ENCODE results near the gene EPRS1.
"Not testable (repeated sequence)": the region's sequence is repeated elsewhere in the genome, so short reads cannot be mapped to it uniquely, and the experiment has no call there.

The EPRS1 gene

GRCh38 chr1:220060876-220061275 lies 14.6 kb upstream of the EPRS1 start:
- ATAC-seq (ENCODE audit: low read depth): no peak

GRCh38 chr1:220056374-220056773 lies 10.1 kb upstream of the EPRS1 start:
- peak overlapping the region; percentile 54 for H3K27ac Mint-ChIP-seq

More at GRCh38 chr1:220060876-220061275, 14.6 kb upstream of the EPRS1 start:
- no peak for DNase-seq (ENCODE audit: low spot score in 2 of 2)
- H3K4me3 Mint-ChIP-seq: no peak overlapping the region
- H3K36me3 Mint-ChIP-seq: peaks cover 34% of the 10 kb centered on the region
- no peaks in the 10 kb centered on the region for H3K27me3 Mint-ChIP-seq
- peaks cover 2% of the 10 kb centered on the region for H3K4me1 Mint-ChIP-seq
- no peaks in the 10 kb centered on the region for H3K9me3 Mint-ChIP-seq
- no peak overlapping the region for H3K27ac Mint-ChIP-seq

GRCh38 chr1:220045356-220046051 lies 801 bp downstream of the EPRS1 start:
- no peaks in the 10 kb centered on the region for H3K36me3 Mint-ChIP-seq
- peak overlapping the region; percentile 86 for H3K27ac Mint-ChIP-seq
- ATAC-seq (ENCODE audit: low read depth) (no peak), DNase-seq (ENCODE audit: low spot score in 2 of 2) (no peak)
- no peaks in the 10 kb centered on the region for H3K27me3 Mint-ChIP-seq
- peak overlapping the region; percentile 88 for H3K4me3 Mint-ChIP-seq
- H3K9me3 Mint-ChIP-seq: no peaks in the 10 kb centered on the region
- H3K4me1 Mint-ChIP-seq: peaks cover 8% of the 10 kb centered on the region

More at GRCh38 chr1:220056374-220056773, 10.1 kb upstream of the EPRS1 start:
- ATAC-seq (ENCODE audit: low read depth): no peak
- peaks cover 24% of the 10 kb centered on the region for H3K36me3 Mint-ChIP-seq
- H3K4me3 Mint-ChIP-seq: no peak overlapping the region
- H3K27me3 Mint-ChIP-seq: no peaks in the 10 kb centered on the region
- DNase-seq (ENCODE audit: low spot score in 2 of 2): no peak
- H3K9me3 Mint-ChIP-seq: no peaks in the 10 kb centered on the region
- no peaks in the 10 kb centered on the region for H3K4me1 Mint-ChIP-seq

GRCh38 chr1:220044678-220045355 lies 1.5 kb downstream of the EPRS1 start:
- H3K27me3 Mint-ChIP-seq: no peaks in the 10 kb centered on the region
- H3K4me1 Mint-ChIP-seq: peaks cover 8% of the 10 kb centered on the region
- ATAC-seq (ENCODE audit: low read depth) (no peak), DNase-seq (ENCODE audit: low spot score in 2 of 2) (no peak)
- peak overlapping the region; percentile 86 for H3K27ac Mint-ChIP-seq
- peak overlapping the region; percentile 88 for H3K4me3 Mint-ChIP-seq
- no peaks in the 10 kb centered on the region for H3K36me3 Mint-ChIP-seq
- H3K9me3 Mint-ChIP-seq: no peaks in the 10 kb centered on the region

DNA sequence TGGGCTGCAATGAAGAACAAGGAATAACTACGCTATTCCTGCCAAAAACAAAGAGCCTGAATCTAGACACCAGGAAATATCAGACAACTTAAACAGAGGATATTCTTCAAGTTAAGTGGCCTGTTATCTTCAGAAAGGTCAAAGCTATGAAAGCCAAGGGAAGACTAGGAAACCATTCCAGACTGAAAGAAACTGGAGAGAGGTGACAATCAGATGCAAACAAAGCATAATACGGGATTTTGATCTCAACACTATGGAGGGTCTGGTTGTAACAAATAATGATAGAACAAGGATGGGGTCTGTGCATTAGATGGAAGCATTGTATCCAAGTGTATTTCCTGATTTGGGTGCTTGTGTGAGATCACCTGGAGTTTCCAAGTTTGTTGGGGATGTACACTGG lies 2.7 kb downstream of the EPRS1 start:
- DNase-seq (ENCODE audit: low spot score in 2 of 2): no peak
- H3K4me1 Mint-ChIP-seq: peaks cover 9% of the 10 kb centered on the region

DNA sequence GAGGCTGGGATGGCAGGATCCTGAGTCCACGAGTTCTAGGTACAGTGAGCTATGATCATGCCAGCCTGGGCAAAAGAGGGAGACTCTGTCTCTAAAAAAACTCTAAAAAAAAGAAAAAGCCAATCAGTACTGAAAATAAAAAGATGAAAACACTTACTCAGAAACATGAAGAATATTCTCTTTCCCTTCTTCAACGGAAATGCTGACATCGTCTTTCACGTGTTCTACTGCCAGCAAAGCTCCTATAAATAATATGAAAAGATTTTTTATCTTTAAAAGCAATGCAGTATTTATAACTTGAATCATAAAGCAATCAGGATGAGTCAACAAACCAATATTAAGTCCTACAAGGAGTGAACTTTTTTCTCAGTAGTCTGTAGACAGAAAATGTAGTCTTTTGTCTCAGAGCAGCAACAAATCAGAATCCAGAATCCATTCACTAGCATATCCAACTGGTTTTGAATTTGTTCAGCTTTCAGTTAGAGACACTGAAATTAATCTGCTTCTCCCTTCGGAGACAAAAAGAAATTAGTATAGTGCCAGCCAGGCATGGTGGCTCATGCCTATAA lies 6.2 kb downstream of the EPRS1 start:
- Mint-ChIP-seq H3K36me3 (peaks cover 12% of the 10 kb centered on the region), H3K27me3 (no peaks in the 10 kb centered on the region), H3K9me3 (no peaks in the 10 kb centered on the region), H3K27ac (no peak overlapping the region), H3K4me1 (peaks cover 22% of the 10 kb centered on the region), H3K4me3 (no peak overlapping the region)
- ATAC-seq (ENCODE audit: low read depth) (no peak), DNase-seq (ENCODE audit: low spot score in 2 of 2) (no peak)

More for the DNA sequence above, 2.7 kb downstream of the EPRS1 start:
- peak overlapping the region; percentile 31 for H3K27ac Mint-ChIP-seq
- ATAC-seq (ENCODE audit: low read depth): no peak
- H3K27me3 Mint-ChIP-seq: no peaks in the 10 kb centered on the region
- H3K36me3 Mint-ChIP-seq: peaks cover under 1% of the 10 kb centered on the region
- no peak overlapping the region for H3K4me3 Mint-ChIP-seq
- H3K9me3 Mint-ChIP-seq: no peaks in the 10 kb centered on the region

GRCh38 chr1:220038640-220039039 lies 7.7 kb downstream of the EPRS1 start:
- DNase-seq (ENCODE audit: low spot score in 2 of 2): no peak
- H3K27ac Mint-ChIP-seq: no peak overlapping the region
- H3K27me3 Mint-ChIP-seq: no peaks in the 10 kb centered on the region
- peaks cover 19% of the 10 kb centered on the region for H3K4me1 Mint-ChIP-seq
- no peak overlapping the region for H3K4me3 Mint-ChIP-seq
- H3K9me3 Mint-ChIP-seq: no peaks in the 10 kb centered on the region
- peaks cover 14% of the 10 kb centered on the region for H3K36me3 Mint-ChIP-seq
- no peak for ATAC-seq (ENCODE audit: low read depth)

DNA sequence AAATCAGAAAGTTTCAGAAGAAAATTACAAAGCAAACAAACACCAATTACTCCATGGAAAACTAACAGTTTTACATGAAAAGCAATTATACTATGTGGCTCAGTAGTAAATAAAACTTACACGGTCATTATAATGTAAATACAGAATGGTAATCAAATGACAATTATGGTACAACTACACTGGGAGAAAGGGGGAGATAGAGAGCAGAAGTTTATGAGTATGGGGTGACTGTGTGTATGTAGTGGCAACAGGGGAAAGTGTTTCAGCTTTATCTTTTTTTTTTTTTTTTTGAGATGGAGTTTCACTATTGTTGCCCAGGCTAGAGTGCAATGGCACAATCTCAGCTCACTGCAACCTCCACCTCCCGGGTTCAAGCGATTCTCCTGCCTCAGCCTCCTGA lies 8.5 kb downstream of the EPRS1 start:
- peaks cover 18% of the 10 kb centered on the region for H3K36me3 Mint-ChIP-seq

GRCh38 chr1:220032911-220033310 lies 13.4 kb downstream of the EPRS1 start:
- Mint-ChIP-seq H3K27me3 (no peaks in the 10 kb centered on the region), H3K36me3 (peaks cover 30% of the 10 kb centered on the region), H3K4me1 (peaks cover 10% of the 10 kb centered on the region), H3K4me3 (no peak overlapping the region), H3K9me3 (no peaks in the 10 kb centered on the region), H3K27ac (no peak overlapping the region)
- ATAC-seq (ENCODE audit: low read depth): no peak
- no peak for DNase-seq (ENCODE audit: low spot score in 2 of 2)

More for the DNA sequence above, 8.5 kb downstream of the EPRS1 start:
- H3K9me3 Mint-ChIP-seq; ATAC-seq (ENCODE audit: low read depth); DNase-seq (ENCODE audit: low spot score in 2 of 2); H3K27me3 Mint-ChIP-seq; H3K4me3 Mint-ChIP-seq: not testable (repeated sequence)
- H3K27ac Mint-ChIP-seq: peak overlapping the region; percentile 14
- H3K4me1 Mint-ChIP-seq: peaks cover 14% of the 10 kb centered on the region

DNA sequence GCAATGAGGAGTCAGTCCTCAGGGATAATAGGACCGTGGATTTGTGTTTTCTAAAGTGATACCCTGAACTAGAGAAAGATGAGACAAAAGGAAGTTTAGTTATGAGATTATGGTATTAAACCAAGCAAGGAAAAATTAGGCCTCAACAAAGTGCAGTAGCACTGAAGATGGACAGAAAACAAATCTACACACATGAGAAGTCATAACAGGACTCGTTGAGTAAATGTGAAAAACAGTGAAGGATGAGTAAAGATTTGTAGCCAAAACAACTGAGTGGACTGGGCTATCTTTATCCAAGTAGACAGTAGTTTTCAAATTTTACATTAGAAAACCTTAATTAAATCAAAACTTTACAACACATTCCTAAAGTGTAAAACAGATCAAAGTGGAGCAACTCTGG lies 15.0 kb downstream of the EPRS1 start:
- DNase-seq (ENCODE audit: low spot score in 2 of 2): no peak
- ATAC-seq (ENCODE audit: low read depth): no peak
- peaks cover 24% of the 10 kb centered on the region for H3K36me3 Mint-ChIP-seq
- H3K9me3 Mint-ChIP-seq: no peaks in the 10 kb centered on the region
- H3K27ac Mint-ChIP-seq: peak overlapping the region; percentile 54
- peaks cover 2% of the 10 kb centered on the region for H3K4me1 Mint-ChIP-seq
- no peak overlapping the region for H3K4me3 Mint-ChIP-seq
- H3K27me3 Mint-ChIP-seq: no peaks in the 10 kb centered on the region

GRCh38 chr1:220028346-220028895 lies 17.9 kb downstream of the EPRS1 start:
- DNase-seq (ENCODE audit: low spot score in 2 of 2) (no peak), ATAC-seq (ENCODE audit: low read depth) (no peak)
- Mint-ChIP-seq H3K27me3 (no peaks in the 10 kb centered on the region), H3K4me3 (no peak overlapping the region), H3K9me3 (no peaks in the 10 kb centered on the region), H3K27ac (no peak overlapping the region), H3K4me1 (no peaks in the 10 kb centered on the region), H3K36me3 (peaks cover 34% of the 10 kb centered on the region)

DNA sequence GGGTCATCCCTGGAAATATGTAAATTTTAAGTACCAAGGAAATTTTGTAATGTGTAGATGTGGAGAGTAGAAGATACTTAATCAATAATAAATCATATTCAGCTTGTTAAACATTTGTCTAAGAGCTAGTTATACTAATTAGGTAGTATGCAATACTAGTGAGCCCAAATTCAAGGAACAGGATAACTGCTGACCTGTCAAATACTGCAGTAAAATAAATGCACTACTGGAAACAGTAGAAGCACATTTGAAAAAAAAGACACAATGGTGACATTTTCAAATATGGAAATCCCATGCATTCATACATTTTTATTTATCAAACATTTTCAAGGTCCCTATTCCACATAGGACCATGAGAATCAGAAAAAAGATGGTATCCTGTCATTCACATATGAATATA lies 27.2 kb downstream of the EPRS1 start:
- DNase-seq (ENCODE audit: low spot score in 2 of 2): no peak
- no peak for ATAC-seq (ENCODE audit: low read depth)
- H3K4me1 Mint-ChIP-seq: no peaks in the 10 kb centered on the region
- H3K9me3 Mint-ChIP-seq: no peaks in the 10 kb centered on the region
- no peak overlapping the region for H3K27ac Mint-ChIP-seq
- H3K36me3 Mint-ChIP-seq: peaks cover 38% of the 10 kb centered on the region
- no peak overlapping the region for H3K4me3 Mint-ChIP-seq
- H3K27me3 Mint-ChIP-seq: no peaks in the 10 kb centered on the region

DNA sequence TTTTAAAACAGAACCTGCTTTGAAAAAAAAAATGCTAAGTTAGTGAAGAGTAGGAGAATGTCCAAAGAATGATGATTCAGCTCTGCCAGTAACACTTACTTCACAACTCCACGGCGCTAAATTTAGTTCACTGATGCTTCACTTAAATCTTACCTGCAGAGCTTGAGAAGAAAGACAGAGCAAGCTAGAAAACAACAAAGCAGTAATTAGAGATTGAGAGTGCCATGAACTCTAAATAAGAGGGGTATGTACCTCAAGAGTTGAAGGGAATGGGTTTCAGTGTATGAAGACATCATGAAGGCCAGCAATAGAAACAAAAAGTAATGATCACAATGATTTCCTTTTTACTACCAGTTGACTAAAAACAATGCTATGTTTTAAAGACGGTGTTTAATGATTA lies 32.8 kb downstream of the EPRS1 start:
- Mint-ChIP-seq H3K9me3 (no peaks in the 10 kb centered on the region), H3K27ac (peak overlapping the region; percentile 51), H3K36me3 (peaks cover 30% of the 10 kb centered on the region), H3K4me1 (no peaks in the 10 kb centered on the region), H3K4me3 (no peak overlapping the region), H3K27me3 (no peaks in the 10 kb centered on the region)
- DNase-seq (ENCODE audit: low spot score in 2 of 2): no peak
- no peak for ATAC-seq (ENCODE audit: low read depth)

DNA sequence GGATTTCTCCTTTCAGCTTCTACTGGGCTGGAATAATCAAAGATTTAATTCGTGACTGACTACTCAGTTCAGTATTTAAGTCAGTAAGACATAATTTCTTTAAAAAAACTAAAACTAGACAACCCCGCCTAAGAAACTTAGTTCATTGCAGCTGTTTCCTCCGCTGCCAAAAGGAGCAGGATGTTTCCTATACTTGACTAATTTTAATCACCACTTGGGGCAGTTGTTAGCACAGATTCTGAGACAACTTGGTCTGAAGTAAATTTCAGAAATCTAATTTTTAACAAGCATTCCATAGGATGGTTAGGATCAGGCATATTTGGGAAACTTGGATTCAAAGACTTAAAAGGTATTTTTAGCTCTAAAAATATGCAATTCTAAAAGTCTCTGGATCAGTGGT lies 34.0 kb downstream of the EPRS1 start:
- Mint-ChIP-seq H3K4me3 (no peak overlapping the region), H3K4me1 (no peaks in the 10 kb centered on the region), H3K27me3 (no peaks in the 10 kb centered on the region), H3K36me3 (peaks cover 32% of the 10 kb centered on the region), H3K27ac (no peak overlapping the region), H3K9me3 (no peaks in the 10 kb centered on the region)
- no peak for ATAC-seq (ENCODE audit: low read depth)
- DNase-seq (ENCODE audit: low spot score in 2 of 2): no peak

Data from memory B cell (primary cell).